SU-DHL-6 (cell line): Measurements from ENCODE around the gene FDPS.

ENCODE experiments used
- EZH2phosphoT487 ChIP-seq: fragments of 200-600 bp; sonication (generic), shearing (Covaris generic); conservative IDR thresholded peaks from 2 replicates; pipeline ENCODE4 v1.6.1; 2018; ENCODE audit warnings: mild to moderate bottlenecking, antibody characterized with exemption, low read length, moderate library complexity, mixed read lengths
- TF ChIP-seq, protein P1 (sequence below): fragments of 200-600 bp; sonication (generic); IDR thresholded peaks from one replicate; pipeline ENCODE4 v1.5.1; 2017; ENCODE audit warnings: antibody characterized with exemption, mild to moderate bottlenecking, low read length, moderate library complexity; ENCODE audit not compliant: insufficient read depth, poor library complexity, severe bottlenecking

DNA sequence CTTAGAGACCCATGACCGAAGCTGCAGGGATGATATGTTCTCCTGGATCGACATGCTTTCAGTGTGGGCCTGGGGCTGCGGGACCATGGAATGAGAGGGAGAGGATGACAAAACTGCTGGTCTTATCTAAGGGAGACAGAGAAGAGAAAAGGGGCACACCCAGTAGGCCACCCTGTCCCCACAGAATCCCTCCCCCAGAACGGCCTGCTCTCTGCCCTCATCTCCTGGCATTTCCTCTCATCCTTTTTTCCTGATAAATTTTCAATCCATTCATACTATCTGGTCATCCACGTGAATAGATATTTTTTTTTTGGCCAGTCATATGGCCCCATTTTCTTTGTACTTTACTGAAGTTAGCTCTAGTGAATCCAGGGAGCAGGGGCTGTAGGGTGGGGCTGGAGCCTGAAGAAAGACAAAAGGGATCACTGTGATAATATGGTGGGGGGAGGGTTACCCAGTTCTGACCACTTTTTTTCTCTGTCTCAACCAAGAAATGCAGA is 7.3 kb upstream of the FDPS start, which contains the start of gene PKLR:
- no peak for TF ChIP-seq EZH2phosphoT487
- TF ChIP-seq, protein P1, sequence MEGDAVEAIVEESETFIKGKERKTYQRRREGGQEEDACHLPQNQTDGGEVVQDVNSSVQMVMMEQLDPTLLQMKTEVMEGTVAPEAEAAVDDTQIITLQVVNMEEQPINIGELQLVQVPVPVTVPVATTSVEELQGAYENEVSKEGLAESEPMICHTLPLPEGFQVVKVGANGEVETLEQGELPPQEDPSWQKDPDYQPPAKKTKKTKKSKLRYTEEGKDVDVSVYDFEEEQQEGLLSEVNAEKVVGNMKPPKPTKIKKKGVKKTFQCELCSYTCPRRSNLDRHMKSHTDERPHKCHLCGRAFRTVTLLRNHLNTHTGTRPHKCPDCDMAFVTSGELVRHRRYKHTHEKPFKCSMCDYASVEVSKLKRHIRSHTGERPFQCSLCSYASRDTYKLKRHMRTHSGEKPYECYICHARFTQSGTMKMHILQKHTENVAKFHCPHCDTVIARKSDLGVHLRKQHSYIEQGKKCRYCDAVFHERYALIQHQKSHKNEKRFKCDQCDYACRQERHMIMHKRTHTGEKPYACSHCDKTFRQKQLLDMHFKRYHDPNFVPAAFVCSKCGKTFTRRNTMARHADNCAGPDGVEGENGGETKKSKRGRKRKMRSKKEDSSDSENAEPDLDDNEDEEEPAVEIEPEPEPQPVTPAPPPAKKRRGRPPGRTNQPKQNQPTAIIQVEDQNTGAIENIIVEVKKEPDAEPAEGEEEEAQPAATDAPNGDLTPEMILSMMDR, result no peak
